Caco-2 (cell line): ENCODE data around the gene FOCAD. TPM values are rescaled to one million over a fixed set of nuclear protein-coding genes. Genes with fewer than 3 reads are reported as not detected.

ENCODE experiments used
- BruUV-seq: library from RNA; stranded (reverse); fragments of 400-500 nt; replicated peaks from 2 replicates; lab custom pipeline; 2021; lab: Mats Ljungman, UMichigan
- CTCF ChIA-PET: fragments of 300-600 bp; sonication (Branson Sonifier 250); formaldehyde crosslinking; loops from one replicate; lab custom pipeline; 2022; ENCODE audit warnings: antibody characterized with exemption; lab: Charles Lee
- POLR2A ChIA-PET: fragments of 300-600 bp; sonication (Branson Sonifier 250); formaldehyde crosslinking; loops from one replicate; lab custom pipeline; 2022; ENCODE audit warnings: antibody characterized with exemption; lab: Charles Lee
- DNase-seq, 2 experiments: peaks; one replicate each; pipeline versions ENCODE4 v3.0.0 to v3.0.0-alpha.2; 2020 to 2022
- H3K27me3 ChIP-seq: replicated peaks from 2 replicates; pipeline ENCODE4 v1.6.0; 2011; ENCODE audit warnings: low read length; ENCODE audit not compliant: control insufficient read depth, insufficient read depth
- H3K36me3 ChIP-seq: 2 replicates; pipeline ENCODE4 v1.5.1; 2011; ENCODE audit warnings: low read length; ENCODE audit not compliant: control insufficient read depth, insufficient read depth
- H3K4me1 ChIP-seq: fragments of 250-450 bp; sonication (Bioruptor Pico); 2 replicates; pipeline ENCODE4 v1.5.1; 2020; ENCODE audit warnings: mild to moderate bottlenecking
- H3K4me3 ChIP-seq: 2 replicates; pipeline ENCODE4 v1.5.1; 2011; ENCODE audit warnings: low read depth, mild to moderate bottlenecking, control low read depth, low read length
- H3K9me3 ChIP-seq: fragments of 250-450 bp; sonication (Bioruptor Pico); 2 replicates; pipeline ENCODE4 v1.5.1; 2020; ENCODE audit warnings: mild to moderate bottlenecking, moderate library complexity
- H3K27ac Mint-ChIP-seq: one replicate; pipeline ENCODE4 v1.8.0; 2022; ENCODE audit warnings: mixed read lengths; ENCODE audit not compliant: unreplicated experiment
- H3K27me3 Mint-ChIP-seq: one replicate; pipeline ENCODE4 v1.8.0; 2022; ENCODE audit warnings: mixed read lengths; ENCODE audit not compliant: insufficient read depth, unreplicated experiment
- H3K36me3 Mint-ChIP-seq: one replicate; pipeline ENCODE4 v1.8.0; 2022; ENCODE audit warnings: mild to moderate bottlenecking, mixed read lengths; ENCODE audit not compliant: insufficient read depth, unreplicated experiment
- H3K4me1 Mint-ChIP-seq: one replicate; pipeline ENCODE4 v1.8.0; 2022; ENCODE audit warnings: low read depth, mixed read lengths; ENCODE audit not compliant: unreplicated experiment
- H3K4me3 Mint-ChIP-seq: one replicate; pipeline ENCODE4 v1.8.0; 2022; ENCODE audit warnings: mild to moderate bottlenecking, moderate library complexity, mixed read lengths; ENCODE audit not compliant: unreplicated experiment
- H3K9me3 Mint-ChIP-seq: one replicate; pipeline ENCODE4 v1.8.0; 2022; ENCODE audit warnings: mixed read lengths; ENCODE audit not compliant: unreplicated experiment
- CTCF ChIP-seq, 2 experiments: fragments of 200-600 bp in 1 of 2; IDR thresholded peaks; 1 replicate in 1 of 2; 2 replicates in 1 of 2; pipeline versions ENCODE4 v1.5.1 to v1.8.0; 2011 to 2022; ENCODE audit warnings: antibody characterized with exemption in 1 of 2, control low read depth in 1 of 2, inconsistent platforms in 1 of 2, low read depth in 1 of 2, low read length in 1 of 2, mild to moderate bottlenecking in 1 of 2, moderate library complexity in 1 of 2; ENCODE audit not compliant: insufficient read depth in 1 of 2, severe bottlenecking in 1 of 2, unreplicated experiment in 1 of 2
- intact Hi-C: fragments of 100-400 bp; cut with micrococcal nuclease; formaldehyde crosslinking; loops from one replicate; pipeline ENCODE4 v1.10.0; 2022; ENCODE audit not compliant: unreplicated experiment
- total RNA-seq: library from RNA; stranded (reverse); gene quantifications from 2 replicates; pipeline ENCODE4 v1.2.3, GENCODE V29; 2022

Gene FOCAD
- total RNA-seq, 1 experiment from 2014 or later = 20.4 TPM

GRCh38 chr9:20948703-20949102 is 264.6 kb downstream of the FOCAD start:
- intact Hi-C loops = no loop called here
- no peaks in the 10 kb centered on the region for H3K4me1 Mint-ChIP-seq
- H3K36me3 Mint-ChIP-seq = no peaks in the 10 kb centered on the region
- Histone ChIP-seq H3K36me3 (no peaks in the 10 kb centered on the region), H3K9me3 (no peaks in the 10 kb centered on the region), H3K4me3 (no peak overlapping the region), H3K4me1 (no peaks in the 10 kb centered on the region), H3K27me3 (no peaks in the 10 kb centered on the region)
- H3K27me3 Mint-ChIP-seq = no peaks in the 10 kb centered on the region
- BruUV-seq = no TSS peak
- no peak for TF ChIP-seq CTCF (IDR thresholded peaks at IDR 0.05; ENCODE audit: insufficient read depth in 1 of 2, low read depth in 1 of 2, low read length in 1 of 2, severe bottlenecking in 1 of 2, unreplicated experiment in 1 of 2)
- H3K9me3 Mint-ChIP-seq = no peaks in the 10 kb centered on the region
- no peak overlapping the region for H3K4me3 Mint-ChIP-seq
- ChIA-PET POLR2A (no interaction called here), CTCF (no interaction called here)
- DNase-seq = no peak
- H3K27ac Mint-ChIP-seq = no peak overlapping the region

GRCh38 chr9:20950707-20951106 is 266.6 kb downstream of the FOCAD start:
- no peaks in the 10 kb centered on the region for H3K27me3 Mint-ChIP-seq
- BruUV-seq = no TSS peak
- peaks cover 5% of the 10 kb centered on the region for H3K4me1 Mint-ChIP-seq
- TF ChIP-seq CTCF (IDR thresholded peaks at IDR 0.05; ENCODE audit: insufficient read depth in 1 of 2, low read depth in 1 of 2, low read length in 1 of 2, severe bottlenecking in 1 of 2, unreplicated experiment in 1 of 2) = no peak
- H3K27ac Mint-ChIP-seq = no peak overlapping the region
- H3K27me3 ChIP-seq = no peaks in the 10 kb centered on the region
- H3K4me1 ChIP-seq = no peaks in the 10 kb centered on the region
- no peaks in the 10 kb centered on the region for H3K36me3 Mint-ChIP-seq
- CTCF ChIA-PET = no interaction called here
- no peak for DNase-seq
- POLR2A ChIA-PET = no interaction called here
- no peaks in the 10 kb centered on the region for H3K9me3 ChIP-seq
- no peak overlapping the region for H3K4me3 Mint-ChIP-seq
- H3K9me3 Mint-ChIP-seq = no peaks in the 10 kb centered on the region
- intact Hi-C loops = no loop called here
- no peak overlapping the region for H3K4me3 ChIP-seq
- H3K36me3 ChIP-seq = no peaks in the 10 kb centered on the region

GRCh38 chr9:20962536-20963225 is 278.6 kb downstream of the FOCAD start:
- no TSS peak for BruUV-seq
- Mint-ChIP-seq H3K9me3 (no peaks in the 10 kb centered on the region), H3K27ac (no peak overlapping the region), H3K27me3 (no peaks in the 10 kb centered on the region), H3K4me3 (no peak overlapping the region), H3K4me1 (no peaks in the 10 kb centered on the region), H3K36me3 (no peaks in the 10 kb centered on the region)
- no peak for TF ChIP-seq CTCF (IDR thresholded peaks at IDR 0.05; ENCODE audit: insufficient read depth in 1 of 2, low read depth in 1 of 2, low read length in 1 of 2, severe bottlenecking in 1 of 2, unreplicated experiment in 1 of 2)
- no peak for DNase-seq
- Histone ChIP-seq H3K4me3 (no peak overlapping the region), H3K4me1 (no peaks in the 10 kb centered on the region), H3K27me3 (no peaks in the 10 kb centered on the region), H3K9me3 (no peaks in the 10 kb centered on the region), H3K36me3 (no peaks in the 10 kb centered on the region)
- CTCF ChIA-PET = no interaction called here
- POLR2A ChIA-PET = no interaction called here
- intact Hi-C loops = no loop called here
